CMK (cell line): Measurements from ENCODE around the gene SP2.
"Not testable (repeated sequence)": the region's sequence is repeated elsewhere in the genome, so short reads cannot be mapped to it uniquely, and the experiment has no call there.

Experiments used
- DNase-seq: peaks from one replicate; pipeline ENCODE4 v3.0.0-alpha.2; 2010; ENCODE audit warnings: low read depth

Gene SP2

GRCh38 chr17:47918991-47919390 is 23.0 kb downstream of the SP2 start:
- no peak for DNase-seq

GRCh38 chr17:47919889-47920288 is 23.9 kb downstream of the SP2 start:
- not testable (repeated sequence) for DNase-seq

GRCh38 chr17:47924785-47925677 is 29.0 kb downstream of the SP2 start:
- no peak for DNase-seq

GRCh38 chr17:47925678-47925988 is 29.6 kb downstream of the SP2 start:
- no peak for DNase-seq

GRCh38 chr17:47927821-47928400 is 31.9 kb downstream of the SP2 start:
- no peak for DNase-seq

GRCh38 chr17:47928415-47928814 is 32.4 kb downstream of the SP2 start:
- no peak for DNase-seq

GRCh38 chr17:47929218-47930000 is 33.4 kb downstream of the SP2 start:
- DNase-seq, result no peak

- no peak for DNase-seq
Measured at GRCh38 chr17:47931848-47932247, 35.8 kb downstream of the SP2 start.

GRCh38 chr17:47934856-47935255 is 38.8 kb downstream of the SP2 start:
- DNase-seq, result no peak

- DNase-seq, result not testable (repeated sequence)
Measured at GRCh38 chr17:47935468-47935867, 39.4 kb downstream of the SP2 start.

- DNase-seq, result peak; percentile 63
Measured at GRCh38 chr17:47935961-47936360, 39.9 kb downstream of the SP2 start.

GRCh38 chr17:47937941-47938340 is 41.9 kb downstream of the SP2 start:
- no peak for DNase-seq

- DNase-seq, result peak; percentile 94
Measured at GRCh38 chr17:47941246-47942095, 45.4 kb downstream of the SP2 start, which contains the start of gene PNPO. Gene PNPO (plus strand): TSS chr17:47941571. CDS start chr17:47941676, 105 bp downstream.

GRCh38 chr17:47942096-47942510 is 46.1 kb downstream of the SP2 start:
- DNase-seq, result no peak

- no peak for DNase-seq
Measured at GRCh38 chr17:47942568-47942967, 46.5 kb downstream of the SP2 start.

- no peak for DNase-seq
Measured at GRCh38 chr17:47945080-47945479, 49.0 kb downstream of the SP2 start.

- no peak for DNase-seq
Measured at GRCh38 chr17:47945529-47946508, 49.8 kb downstream of the SP2 start.

GRCh38 chr17:47946516-47946915 is 50.5 kb downstream of the SP2 start:
- no peak for DNase-seq

- peak; percentile 63 for DNase-seq
Measured at GRCh38 chr17:47946929-47947397, 50.9 kb downstream of the SP2 start.

GRCh38 chr17:47948706-47949196 is 52.7 kb downstream of the SP2 start:
- DNase-seq, result no peak
